HepG2 (cell line): Measurements from ENCODE around the gene CLEC11A. TPM values are rescaled to one million over a fixed set of nuclear protein-coding genes. Genes with fewer than 3 reads are reported as not detected.

Experiments
- ATAC-seq: fragments of 200-7000 bp; cut with Tn5 transposase; 3 replicates; pipeline ENCODE4 v1.9.1; 2020; ENCODE audit warnings: mild to moderate bottlenecking, moderate library complexity
- BruUV-seq: library from RNA; stranded (reverse); fragments of 400-500 nt; replicated peaks from 2 replicates; lab custom pipeline; 2021; lab: Mats Ljungman, UMichigan
- CTCF ChIA-PET: fragments of 300-600 bp; formaldehyde crosslinking; extraction: SDS; loops from one replicate; lab custom pipeline; 2021; ENCODE audit warnings: low total read pairs, inconsistent platforms, low intra/inter-chr PET ratio; lab: Yijun Ruan, JAX
- POLR2A ChIA-PET: fragments of 350-600 bp; sonication (Branson Sonifier 250); formaldehyde crosslinking; loops from one replicate; lab custom pipeline; 2020; ENCODE audit warnings: antibody characterized with exemption, inconsistent platforms; lab: Yijun Ruan, JAX
- DNase-seq: peaks from one replicate; pipeline ENCODE4 v3.0.0-alpha.2; 2015; ENCODE audit warnings: low spot score
- FAIRE-seq: peaks from 3 replicates; lab custom pipeline; 2011; peaks lifted over from hg19 to GRCh38; lab: Jason Lieb, UNC
- H2AFZ ChIP-seq: one replicate; pipeline ENCODE4 v1.6.1; 2011; ENCODE audit warnings: low read length, inconsistent platforms
- H3K27ac ChIP-seq: fragments of 300-600 bp; 3 replicates; pipeline ENCODE4 v1.8.0; 2011; ENCODE audit warnings: mixed run types, mild to moderate bottlenecking, mixed read lengths, low read length, inconsistent platforms; ENCODE audit not compliant: insufficient read depth; ENCODE audit errors: extremely low read length
- H3K27me3 ChIP-seq, 2 experiments: fragments of 200-600 bp in 1 of 2; 2 replicates in 1 of 2; 3 replicates in 1 of 2; pipeline versions ENCODE4 v1.6.0 to v1.8.0; 2011; ENCODE audit warnings: low read length in 2 of 2, mild to moderate bottlenecking in 2 of 2, moderate library complexity in 2 of 2, inconsistent platforms in 1 of 2; ENCODE audit not compliant: insufficient read depth in 2 of 2, control insufficient read depth in 1 of 2
- H3K36me3 ChIP-seq, 2 experiments: fragments of 200-600 bp in 1 of 2; replicated peaks in 1 of 2; 2 replicates in 1 of 2; 3 replicates in 1 of 2; pipeline versions ENCODE4 v1.5.1 to v1.8.0; 2011; ENCODE audit warnings: low read length in 2 of 2, inconsistent platforms in 1 of 2; ENCODE audit not compliant: insufficient read depth in 2 of 2, control insufficient read depth in 1 of 2
- H3K4me1 ChIP-seq: 2 replicates; pipeline ENCODE4 v1.5.1; 2012; ENCODE audit warnings: low read length, inconsistent platforms; ENCODE audit not compliant: insufficient read depth
- H3K4me2 ChIP-seq: 2 replicates; pipeline ENCODE4 v1.6.0; 2011; ENCODE audit warnings: low read depth, low read length, inconsistent platforms
- H3K4me3 ChIP-seq, 3 experiments: fragments of 200-600 bp in 1 of 3; sonication (generic), shearing (Covaris generic) in 1 of 3; replicated peaks in 1 of 3; 2 replicates each; pipeline ENCODE4 v1.5.1; 2011 to 2016; ENCODE audit warnings: low read length in 3 of 3, inconsistent platforms in 2 of 3, low read depth in 2 of 3, mild to moderate bottlenecking in 2 of 3, control low read depth in 1 of 3, mixed read lengths in 1 of 3; ENCODE audit not compliant: insufficient read depth in 1 of 3
- H3K79me2 ChIP-seq: one replicate; pipeline ENCODE4 v1.6.1; 2011; ENCODE audit warnings: low read length, inconsistent platforms; ENCODE audit not compliant: insufficient read depth
- H3K9ac ChIP-seq: 2 replicates; pipeline ENCODE4 v1.6.0; 2011; ENCODE audit warnings: mild to moderate bottlenecking, low read depth, low read length, inconsistent platforms; ENCODE audit not compliant: insufficient read depth
- H3K9me3 ChIP-seq: 2 replicates; pipeline ENCODE4 v1.5.1; 2012; ENCODE audit warnings: mild to moderate bottlenecking, low read length
- H4K20me1 ChIP-seq: 2 replicates; pipeline ENCODE4 v1.6.0; 2011; ENCODE audit warnings: inconsistent platforms, mild to moderate bottlenecking, low read length, moderate library complexity; ENCODE audit not compliant: insufficient read depth
- CENPX ChIP-seq: sonication (generic); formaldehyde crosslinking; IDR thresholded peaks from 2 replicates; pipeline ENCODE4 v1.9.0; 2021; ENCODE audit warnings: mild to moderate bottlenecking, missing genetic modification reagents, moderate library complexity
- GATA4 ChIP-seq: sonication (generic); IDR thresholded peaks from 2 replicates; pipeline ENCODE4 v1.6.1; 2016; ENCODE audit warnings: antibody characterized with exemption, low read depth, borderline replicate concordance
- HIVEP1 ChIP-seq: sonication (generic); formaldehyde crosslinking; IDR thresholded peaks from 2 replicates; pipeline ENCODE4 v1.4.0; 2020; ENCODE audit warnings: mild to moderate bottlenecking, missing genetic modification reagents
- MXD4 ChIP-seq: IDR thresholded peaks from 2 replicates; pipeline ENCODE4 v1.6.1; 2016; ENCODE audit warnings: mild to moderate bottlenecking, missing biosample characterization, missing genetic modification reagents
- NCOA5 ChIP-seq: sonication (generic); formaldehyde crosslinking; IDR thresholded peaks from 2 replicates; pipeline ENCODE4 v1.4.0; 2020; ENCODE audit warnings: missing genetic modification reagents
- RARG ChIP-seq: sonication (generic); formaldehyde crosslinking; IDR thresholded peaks from 2 replicates; pipeline ENCODE4 v1.4.0; 2020; ENCODE audit warnings: low read depth, mild to moderate bottlenecking, missing genetic modification reagents
- SIN3A ChIP-seq: IDR thresholded peaks from 2 replicates; pipeline ENCODE4 v1.6.1; 2011; ENCODE audit warnings: low read depth, mild to moderate bottlenecking, control low read depth, low read length, borderline replicate concordance
- TBP ChIP-seq: sonication (generic); formaldehyde crosslinking; IDR thresholded peaks from 2 replicates; pipeline ENCODE4 v1.5.0; 2020; ENCODE audit warnings: missing genetic modification reagents
- ZFP36L2 ChIP-seq: sonication (generic); formaldehyde crosslinking; IDR thresholded peaks from 2 replicates; pipeline ENCODE4 v1.4.0; 2020; ENCODE audit warnings: missing genetic modification reagents
- ZNF329 ChIP-seq: sonication (generic); formaldehyde crosslinking; IDR thresholded peaks from 2 replicates; pipeline ENCODE4 v1.9.0; 2021; ENCODE audit warnings: low read depth, mild to moderate bottlenecking, missing genetic modification reagents
- ZNF354B ChIP-seq: sonication (generic); formaldehyde crosslinking; IDR thresholded peaks from 2 replicates; pipeline ENCODE4 v1.8.0; 2022; ENCODE audit warnings: mild to moderate bottlenecking, missing genetic modification reagents
- ZNF431 ChIP-seq: sonication (generic); formaldehyde crosslinking; IDR thresholded peaks from 2 replicates; pipeline ENCODE4 v1.9.0; 2022; ENCODE audit warnings: missing genetic modification reagents, low read depth, mild to moderate bottlenecking, borderline replicate concordance
- ZNF619 ChIP-seq: sonication (generic); formaldehyde crosslinking; IDR thresholded peaks from 2 replicates; pipeline ENCODE4 v1.4.0; 2020; ENCODE audit warnings: mild to moderate bottlenecking, missing genetic modification reagents
- ZNF7 ChIP-seq: IDR thresholded peaks from 2 replicates; pipeline ENCODE4 v1.6.1; 2016; ENCODE audit warnings: missing biosample characterization, missing genetic modification reagents
- ZNF879 ChIP-seq: sonication (generic); formaldehyde crosslinking; IDR thresholded peaks from 2 replicates; pipeline ENCODE4 v1.8.1; 2023; ENCODE audit warnings: missing genetic modification reagents
- WGBS: methylation state at CpG from one replicate; pipeline ENCODE4 v1.1.6; 2017; ENCODE audit warnings: low lambda C conversion rate; 5-methylcytosine and 5-hydroxymethylcytosine counted together
- in situ Hi-C: cut with HindIII; loops from 2 replicates; pipeline ENCODE4 v1.10.0; 2017; ENCODE audit warnings: low pct_unique_long_range_greater_than_20kb; ENCODE audit not compliant: extremely low pct_ligation_motif_present
- intact Hi-C: fragments of 100-400 bp; cut with micrococcal nuclease; formaldehyde crosslinking; loops from one replicate; pipeline ENCODE4 v1.10.0; 2022; ENCODE audit not compliant: unreplicated experiment
- polyA plus RNA-seq, 8 experiments: library from polyadenylated mRNA; depleted of rRNA in 3 of 8; stranded (reverse) in 7 of 8; unstranded in 1 of 8; fragments of >200 nt; fragmentation: Illumina TruSeq in 4 of 8; extraction: Trizol in 4 of 8; gene quantifications; 2 replicates each; pipeline versions ENCODE4 v1.2.1 to v1.2.3, GENCODE V29; 2011 to 2016; ENCODE audit warnings: low read depth in 4 of 8, missing spikeins in 1 of 8, mixed read lengths in 1 of 8; ENCODE audit not compliant: insufficient read depth in 1 of 8
- total RNA-seq, 5 experiments: library from RNA; depleted of rRNA; stranded (reverse); fragments of >200 nt; fragmentation: Illumina TruSeq; extraction: Trizol; gene quantifications; 2 replicates each; pipeline ENCODE4 v1.2.3, GENCODE V29; 2016; ENCODE audit warnings: low read depth in 1 of 5
- TF ChIP-seq, protein P1 (sequence below): sonication (generic); formaldehyde crosslinking; IDR thresholded peaks from 2 replicates; pipeline ENCODE4 v1.9.0; 2021; ENCODE audit warnings: missing genetic modification reagents, mild to moderate bottlenecking, borderline replicate concordance
- TF ChIP-seq, protein P2 (sequence below), 2 experiments: fragments of 450-650 bp in 1 of 2; sonication (generic) in 1 of 2; formaldehyde crosslinking; IDR thresholded peaks; 2 replicates each; pipeline versions ENCODE4 v1.5.0 to v1.8.0; 2020 to 2022; ENCODE audit warnings: mild to moderate bottlenecking in 1 of 2, missing genetic modification reagents in 1 of 2
- TF ChIP-seq, protein P3 (sequence below): sonication (generic); IDR thresholded peaks from 2 replicates; pipeline ENCODE4 v1.6.1; 2016; ENCODE audit warnings: low read depth, borderline replicate concordance

CLEC11A gene
- total and polyA plus RNA-seq, 2 of the 13 experiments (the other 11 are each of a cell fraction or from before 2014, with no cell fraction given) = not detected

DNA sequence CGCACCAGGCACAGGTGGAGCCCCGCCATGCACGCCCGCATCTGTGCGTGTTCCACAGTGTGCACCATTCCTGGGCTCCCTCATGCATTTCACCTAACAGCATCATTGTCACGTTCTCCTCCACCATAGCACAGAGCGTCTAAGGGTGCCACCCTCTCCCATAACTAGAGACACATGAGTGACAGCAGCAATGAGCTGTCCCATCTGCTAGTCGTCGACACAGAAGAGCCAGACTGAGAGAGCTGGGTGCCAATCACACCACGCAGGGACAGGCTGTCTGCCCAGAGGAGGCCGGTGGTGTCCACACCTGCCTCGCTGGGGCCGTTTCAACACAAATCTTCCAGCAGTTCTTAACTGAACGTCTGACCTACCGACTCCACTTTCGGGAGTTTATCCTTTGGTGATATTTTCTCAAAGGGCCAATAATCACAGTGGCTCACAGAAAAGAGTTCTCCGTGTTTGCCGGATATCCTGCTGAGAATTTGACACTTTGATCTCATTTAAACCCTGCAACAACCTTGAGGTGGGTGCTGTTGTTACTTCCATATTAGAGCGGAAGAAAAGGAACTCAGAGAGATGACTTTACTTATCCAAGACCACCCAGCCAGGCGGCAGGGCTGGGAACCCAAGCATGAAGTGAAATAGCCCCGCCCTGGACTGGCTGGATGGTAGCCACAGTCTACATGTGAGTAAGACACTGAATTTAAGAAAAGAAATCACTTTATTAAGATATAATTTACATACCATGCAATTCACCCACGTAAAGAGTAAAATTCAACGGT, 16.2 kb downstream of the CLEC11A start:
- intact Hi-C loops (no loop called here), in situ Hi-C loops (no loop called here)
- no peak overlapping the region for H2AFZ ChIP-seq
- H3K9ac ChIP-seq = no peak overlapping the region
- 39% methylated on average over 15 of the region's 23 CpGs for WGBS
- POLR2A ChIA-PET = no interaction called here
- BruUV-seq = no TSS peak
- CTCF ChIA-PET = no interaction called here
- H3K4me3 ChIP-seq = no peak overlapping the region
- H3K79me2 ChIP-seq = no peaks in the 10 kb centered on the region
- no peaks in the 10 kb centered on the region for H4K20me1 ChIP-seq
- no peak overlapping the region for H3K27ac ChIP-seq
- ATAC-seq (no peak), DNase-seq (no peak)
- peaks cover 0 to 8% of the 10 kb centered on the region in 2 experiments; a peak in 2 of 5 replicates for H3K27me3 ChIP-seq
- no peaks in the 10 kb centered on the region for H3K4me1 ChIP-seq
- H3K9me3 ChIP-seq = no peaks in the 10 kb centered on the region
- no peak overlapping the region for H3K4me2 ChIP-seq
- no peaks in the 10 kb centered on the region for H3K36me3 ChIP-seq
- TF ChIP-seq, protein P1, sequence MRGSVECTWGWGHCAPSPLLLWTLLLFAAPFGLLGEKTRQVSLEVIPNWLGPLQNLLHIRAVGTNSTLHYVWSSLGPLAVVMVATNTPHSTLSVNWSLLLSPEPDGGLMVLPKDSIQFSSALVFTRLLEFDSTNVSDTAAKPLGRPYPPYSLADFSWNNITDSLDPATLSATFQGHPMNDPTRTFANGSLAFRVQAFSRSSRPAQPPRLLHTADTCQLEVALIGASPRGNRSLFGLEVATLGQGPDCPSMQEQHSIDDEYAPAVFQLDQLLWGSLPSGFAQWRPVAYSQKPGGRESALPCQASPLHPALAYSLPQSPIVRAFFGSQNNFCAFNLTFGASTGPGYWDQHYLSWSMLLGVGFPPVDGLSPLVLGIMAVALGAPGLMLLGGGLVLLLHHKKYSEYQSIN (CRISPR knock-in tag) = no peak
- TF ChIP-seq GATA4 (no peak), MXD4 (CRISPR knock-in tag) (no peak), ZNF619 (CRISPR knock-in tag) (no peak), RARG (CRISPR knock-in tag) (no peak), NCOA5 (no peak), ZNF7 (CRISPR knock-in tag) (no peak), CENPX (CRISPR knock-in tag) (no peak), ZNF431 (CRISPR knock-in tag) (no peak), SIN3A (no peak), ZNF879 (CRISPR knock-in tag) (no peak), ZNF329 (CRISPR knock-in tag) (no peak), ZFP36L2 (no peak), ZNF354B (no peak), TBP (CRISPR knock-in tag) (no peak), HIVEP1 (CRISPR knock-in tag) (no peak)
- TF ChIP-seq, protein P2, sequence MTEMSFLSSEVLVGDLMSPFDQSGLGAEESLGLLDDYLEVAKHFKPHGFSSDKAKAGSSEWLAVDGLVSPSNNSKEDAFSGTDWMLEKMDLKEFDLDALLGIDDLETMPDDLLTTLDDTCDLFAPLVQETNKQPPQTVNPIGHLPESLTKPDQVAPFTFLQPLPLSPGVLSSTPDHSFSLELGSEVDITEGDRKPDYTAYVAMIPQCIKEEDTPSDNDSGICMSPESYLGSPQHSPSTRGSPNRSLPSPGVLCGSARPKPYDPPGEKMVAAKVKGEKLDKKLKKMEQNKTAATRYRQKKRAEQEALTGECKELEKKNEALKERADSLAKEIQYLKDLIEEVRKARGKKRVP (CRISPR knock-in tag; IDR thresholded peaks at IDR 0.05) = no peak
- TF ChIP-seq, protein P3, sequence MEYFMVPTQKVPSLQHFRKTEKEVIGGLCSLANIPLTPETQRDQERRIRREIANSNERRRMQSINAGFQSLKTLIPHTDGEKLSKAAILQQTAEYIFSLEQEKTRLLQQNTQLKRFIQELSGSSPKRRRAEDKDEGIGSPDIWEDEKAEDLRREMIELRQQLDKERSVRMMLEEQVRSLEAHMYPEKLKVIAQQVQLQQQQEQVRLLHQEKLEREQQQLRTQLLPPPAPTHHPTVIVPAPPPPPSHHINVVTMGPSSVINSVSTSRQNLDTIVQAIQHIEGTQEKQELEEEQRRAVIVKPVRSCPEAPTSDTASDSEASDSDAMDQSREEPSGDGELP = no peak
- TF ChIP-seq, all 625 proteins: peak for 0
- FAIRE-seq = no peak
